Esophagus squamous epithelium (tissue), 4 donors: ENCODE results near the gene DDA1.

Source experiments
- CTCF ChIP-seq, 6 experiments: fragments of 450-650 bp in 4 of 6; fragments of 200-600 bp in 2 of 6; sonication (generic) in 2 of 6; IDR thresholded peaks; one replicate each; pipeline ENCODE4 v1.5.1; 2016 to 2019; ENCODE audit warnings: antibody characterized with exemption in 6 of 6, mild to moderate bottlenecking in 4 of 6, moderate library complexity in 4 of 6
- POLR2A ChIP-seq, 4 donors: fragments of 450-650 bp; IDR thresholded peaks; one replicate each; pipeline ENCODE4 v1.6.1; 2017; ENCODE audit warnings: antibody characterized with exemption in 4 of 4, mild to moderate bottlenecking in 4 of 4, moderate library complexity in 3 of 4

- TF ChIP-seq CTCF (IDR thresholded peaks at IDR 0.05) (no peak), POLR2A (IDR thresholded peaks at IDR 0.05) (no peak)
Observed at GRCh38 chr19:17263712-17264640, 45.4 kb upstream of the DDA1 start.
